Epidermal melanocyte (primary cell): Measurements from ENCODE around the gene STK17A.

Source experiments
- DNase-seq: peaks from one replicate; pipeline ENCODE4 v3.0.0; 2011; ENCODE audit warnings: low spot score; ENCODE audit not compliant: insufficient read length

The STK17A gene

DNA sequence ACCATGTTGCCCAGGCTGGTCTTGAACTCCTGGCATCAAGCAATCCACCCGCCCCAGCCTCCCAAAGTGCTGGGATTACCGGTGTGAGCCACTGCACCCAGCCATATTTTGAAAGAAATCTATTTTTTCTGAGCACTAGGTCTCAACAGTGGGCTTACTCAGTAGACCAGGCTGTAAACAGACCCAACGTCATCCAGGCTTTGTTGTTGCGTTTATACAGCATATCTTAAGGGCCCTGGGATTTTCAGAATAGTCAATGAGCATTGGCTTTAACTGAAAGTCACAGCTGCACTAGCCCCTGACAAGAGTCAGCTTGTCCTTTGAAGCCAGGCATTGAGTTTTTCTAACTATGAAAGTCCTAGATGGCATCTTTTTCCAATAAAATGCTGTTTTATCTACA is 49.8 kb downstream of the STK17A start:
- DNase-seq, result no peak

DNA sequence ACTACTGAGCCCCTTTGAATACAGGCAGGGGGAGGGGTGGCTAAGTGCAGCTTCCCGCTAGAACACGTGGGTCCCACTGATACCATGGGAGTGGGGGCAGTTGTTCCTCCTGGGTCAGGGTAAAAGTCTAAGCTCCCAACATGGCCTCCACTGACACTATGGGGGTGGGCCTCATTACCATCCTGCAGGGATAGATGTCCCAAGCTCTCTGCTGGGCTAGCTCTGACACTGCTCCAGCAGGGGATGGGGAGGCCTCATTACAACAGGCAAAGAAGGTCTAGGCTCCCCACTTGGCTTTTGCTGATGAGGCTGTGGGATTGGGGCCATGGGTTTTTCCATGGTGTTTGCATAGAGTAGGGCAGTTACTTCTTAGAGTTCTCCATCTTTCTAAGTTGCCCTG is 51.5 kb downstream of the STK17A start:
- DNase-seq, result no peak

DNA sequence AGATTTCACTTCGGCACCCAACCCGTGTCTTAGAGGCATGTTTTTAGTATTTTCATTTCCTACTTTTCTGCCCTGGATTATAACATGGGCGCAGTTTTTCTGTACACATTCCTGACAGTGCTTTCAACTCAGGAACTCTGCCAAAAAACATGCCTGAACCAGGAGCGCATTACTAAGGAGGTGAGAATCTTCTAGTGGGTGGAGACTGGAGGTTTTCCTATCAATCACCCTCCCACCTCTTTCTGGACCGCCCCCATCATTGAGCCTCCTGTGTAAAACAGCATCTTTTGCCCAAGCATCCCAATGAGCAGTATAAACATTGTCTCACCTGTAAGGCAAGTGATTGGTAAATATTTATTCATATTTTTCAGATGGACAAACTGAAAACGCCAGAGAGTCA is 53.2 kb downstream of the STK17A start:
- no peak for DNase-seq

DNA sequence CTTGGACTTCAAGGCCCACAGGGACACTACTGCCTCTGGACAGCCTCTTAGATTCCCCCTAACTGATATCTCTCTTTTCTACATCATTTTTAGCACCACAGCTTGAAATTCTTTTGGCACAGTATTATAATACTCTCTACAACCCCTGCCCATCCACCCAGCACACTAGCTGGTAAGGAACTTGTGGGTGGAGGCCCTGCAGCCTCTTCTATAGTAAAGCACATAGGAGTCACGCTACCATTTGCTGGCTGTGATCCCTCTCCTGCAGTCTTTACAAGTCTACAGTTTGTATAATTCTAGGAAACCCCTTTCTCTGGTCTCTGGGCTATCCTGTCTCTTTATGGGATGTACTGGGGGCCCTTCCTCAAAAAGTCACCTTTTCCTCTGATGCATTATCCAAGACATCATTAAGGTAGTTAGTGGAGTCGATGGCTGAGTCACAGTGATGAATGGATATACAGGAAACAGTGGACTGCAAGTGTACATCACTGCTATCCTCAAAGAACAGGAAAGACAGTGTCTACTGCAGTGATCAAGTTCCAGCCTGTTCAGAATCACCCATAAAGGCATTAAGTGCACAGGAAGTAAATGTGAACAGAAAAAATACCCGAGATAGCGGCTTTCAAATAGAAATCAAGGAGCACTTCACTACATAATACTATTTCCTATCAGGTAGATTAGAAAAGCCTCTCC is 54.4 kb downstream of the STK17A start:
- no peak for DNase-seq

DNA sequence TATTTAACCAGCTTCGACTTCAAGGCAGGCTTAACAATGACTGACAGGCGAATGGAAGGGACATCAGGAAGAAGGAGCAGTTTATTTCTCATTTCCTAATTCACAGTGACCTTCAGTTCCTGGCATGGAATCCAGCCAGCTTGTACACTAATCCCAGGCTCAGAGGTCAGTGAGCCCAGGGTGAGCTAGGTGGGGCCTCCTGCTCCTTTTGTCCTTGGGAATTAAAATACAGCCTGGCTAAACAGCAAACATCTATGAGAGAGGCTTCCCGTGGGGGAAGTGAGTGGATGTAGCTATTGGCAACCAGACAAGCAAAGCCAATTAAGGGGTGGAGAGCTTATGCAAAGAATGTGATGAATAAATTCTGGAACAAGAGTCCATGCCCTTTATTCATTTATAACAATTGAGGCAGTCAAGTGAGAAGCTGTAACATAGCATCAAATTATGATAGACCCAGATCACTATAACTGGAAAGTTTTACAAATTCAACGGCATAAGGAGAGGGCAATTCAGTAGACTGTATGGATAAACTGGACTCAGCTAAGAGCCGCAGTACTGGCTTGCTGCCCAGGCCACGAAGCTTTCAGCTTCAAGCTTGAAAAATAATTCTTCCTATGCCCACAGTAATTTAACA is 57.1 kb downstream of the STK17A start:
- no peak for DNase-seq

DNA sequence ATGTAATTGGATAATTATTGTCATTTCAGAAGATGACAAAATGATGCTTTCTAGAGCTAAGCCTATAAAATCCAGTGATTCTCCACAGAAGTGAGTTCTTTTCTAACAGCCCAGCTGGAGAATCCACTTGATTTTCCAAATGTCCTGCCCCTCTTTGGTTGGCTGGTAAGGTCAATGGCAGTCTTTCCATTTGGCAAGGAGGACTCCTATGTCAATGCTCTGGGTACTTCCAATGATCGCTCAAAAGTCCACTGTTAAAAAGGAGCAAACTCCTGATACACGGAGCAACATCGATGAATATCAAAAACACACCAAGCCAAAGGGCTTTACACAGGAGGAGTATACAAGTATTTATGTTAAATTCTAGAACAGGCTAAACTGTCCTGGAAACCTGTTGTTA is 57.8 kb downstream of the STK17A start:
- no peak for DNase-seq

DNA sequence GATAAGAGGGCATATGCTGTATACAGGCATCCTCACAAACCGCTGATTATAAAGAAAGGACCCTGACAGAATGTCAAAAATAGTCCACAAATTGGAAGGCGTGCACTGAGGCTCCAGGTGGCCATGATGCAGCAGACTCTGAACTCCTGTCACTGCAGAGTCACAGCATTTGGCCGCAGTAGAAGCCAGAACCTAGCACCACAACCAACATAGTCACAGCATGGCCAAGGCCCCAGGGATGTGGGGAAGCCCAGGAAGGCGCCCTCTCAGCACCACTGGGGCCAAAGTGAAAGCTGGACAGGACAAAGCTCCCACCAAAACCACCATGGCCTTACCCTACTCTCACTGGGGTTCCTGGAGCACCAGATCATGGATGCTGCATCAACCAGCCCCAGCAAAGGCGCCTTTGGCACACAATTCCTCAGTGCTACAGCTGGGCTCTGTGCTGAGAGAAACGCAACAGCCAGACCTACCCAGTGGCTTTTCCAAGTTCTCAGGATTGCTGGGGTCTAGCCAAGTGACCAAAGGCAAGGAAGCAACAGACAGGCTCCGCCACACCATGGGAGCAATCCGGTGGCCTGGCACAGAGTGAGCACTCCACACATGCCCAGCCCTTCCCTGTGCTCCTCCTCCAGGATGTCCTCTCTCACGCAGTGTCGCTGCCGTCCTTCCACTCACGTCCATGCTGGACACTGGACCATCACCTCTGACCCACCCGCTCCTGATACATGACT is 60.2 kb downstream of the STK17A start:
- no peak for DNase-seq

DNA sequence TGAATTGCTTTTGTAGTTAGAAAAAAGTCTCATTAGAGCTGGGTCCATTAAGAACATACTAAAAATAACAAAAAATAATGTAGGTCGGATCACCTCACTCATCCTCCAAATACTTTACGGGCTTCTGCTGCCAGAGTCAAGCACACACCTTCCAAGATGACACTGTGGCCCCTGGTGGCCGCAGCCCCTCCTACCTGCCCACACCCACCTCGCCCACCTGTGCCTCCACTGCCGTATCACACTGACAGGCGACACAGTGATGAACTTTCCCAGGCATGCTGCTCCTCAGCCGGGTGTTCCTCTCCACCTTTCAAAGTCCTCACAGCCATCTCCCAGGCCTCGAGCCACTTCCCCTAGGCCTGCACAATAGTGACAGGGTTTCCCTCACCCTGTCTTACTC is 60.9 kb downstream of the STK17A start:
- no peak for DNase-seq

DNA sequence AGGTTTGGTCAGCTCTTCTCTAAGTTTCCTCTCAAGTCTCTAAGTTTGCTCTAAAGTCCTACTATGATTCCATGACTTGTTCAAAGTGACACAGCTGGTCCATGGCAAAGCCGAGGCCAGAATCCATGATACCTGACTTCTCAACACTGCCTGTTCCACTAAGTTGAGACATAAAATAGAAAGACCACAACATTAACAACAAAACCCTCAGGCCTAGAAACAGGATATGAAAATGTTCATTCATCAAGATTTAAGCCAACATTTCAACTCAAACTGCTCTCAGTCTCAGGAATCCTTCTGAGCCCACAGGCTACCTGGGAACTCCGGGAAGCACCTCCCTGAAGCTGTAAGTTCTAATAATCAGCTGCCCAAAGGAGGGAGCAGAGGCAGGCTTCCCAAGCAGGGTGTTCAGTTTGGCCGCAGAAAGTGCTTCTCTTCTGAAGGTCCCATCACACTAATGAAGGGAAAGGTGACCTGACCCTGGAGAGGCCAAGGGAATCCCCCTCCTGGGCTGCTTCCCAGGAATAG is 62.9 kb downstream of the STK17A start:
- no peak for DNase-seq

DNA sequence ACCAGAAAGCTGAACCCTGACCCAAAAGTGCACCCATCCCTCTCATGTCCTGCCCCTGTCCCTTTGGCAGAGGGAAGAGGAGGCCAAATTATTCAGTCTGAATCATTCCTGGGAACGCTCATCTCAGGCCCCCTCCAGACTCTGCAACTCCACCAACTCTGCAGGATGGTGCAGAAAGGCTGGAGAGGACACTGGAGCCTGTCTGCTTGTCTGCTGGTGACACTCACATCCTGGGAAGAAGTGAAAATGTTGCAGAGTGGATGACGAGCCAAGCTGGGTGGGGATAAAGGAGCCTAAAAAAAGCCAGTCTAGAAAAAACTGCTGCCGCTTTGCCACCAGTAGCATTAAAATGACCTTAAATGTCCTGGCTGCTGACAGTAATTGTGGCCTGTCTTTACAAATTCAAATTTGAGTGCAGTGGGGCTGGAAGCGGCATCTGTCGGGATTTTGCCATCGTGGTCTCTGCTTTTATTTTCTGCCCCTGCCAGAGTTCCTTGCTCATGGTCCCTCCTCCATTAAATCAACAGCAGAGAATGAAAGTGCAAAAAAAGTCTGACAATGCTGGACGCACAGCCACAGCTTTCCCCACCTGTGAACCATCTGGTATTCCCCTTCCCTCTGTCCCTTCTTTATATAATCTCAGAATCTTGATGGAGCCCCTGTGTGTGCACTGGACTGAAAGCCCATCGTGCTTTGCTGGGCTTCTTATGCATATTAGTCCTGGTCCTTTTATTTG is 63.9 kb downstream of the STK17A start:
- DNase-seq, result no peak

DNA sequence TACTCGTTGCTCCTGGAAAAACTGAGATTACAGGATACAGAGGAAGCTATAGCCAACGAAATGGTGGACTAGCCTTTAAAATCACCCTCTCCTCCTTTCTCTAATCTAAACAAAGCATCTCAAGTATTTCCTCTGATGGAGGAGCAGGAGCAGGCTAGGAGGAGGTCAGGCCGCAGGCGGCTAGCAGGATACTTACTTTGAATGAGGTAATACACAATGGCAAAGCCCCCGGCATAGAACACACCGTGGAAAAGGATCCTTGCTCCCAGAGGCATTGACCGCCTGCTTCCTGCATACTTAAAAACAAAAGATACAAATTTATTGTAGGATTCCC is 64.4 kb downstream of the STK17A start:
- no peak for DNase-seq

DNA sequence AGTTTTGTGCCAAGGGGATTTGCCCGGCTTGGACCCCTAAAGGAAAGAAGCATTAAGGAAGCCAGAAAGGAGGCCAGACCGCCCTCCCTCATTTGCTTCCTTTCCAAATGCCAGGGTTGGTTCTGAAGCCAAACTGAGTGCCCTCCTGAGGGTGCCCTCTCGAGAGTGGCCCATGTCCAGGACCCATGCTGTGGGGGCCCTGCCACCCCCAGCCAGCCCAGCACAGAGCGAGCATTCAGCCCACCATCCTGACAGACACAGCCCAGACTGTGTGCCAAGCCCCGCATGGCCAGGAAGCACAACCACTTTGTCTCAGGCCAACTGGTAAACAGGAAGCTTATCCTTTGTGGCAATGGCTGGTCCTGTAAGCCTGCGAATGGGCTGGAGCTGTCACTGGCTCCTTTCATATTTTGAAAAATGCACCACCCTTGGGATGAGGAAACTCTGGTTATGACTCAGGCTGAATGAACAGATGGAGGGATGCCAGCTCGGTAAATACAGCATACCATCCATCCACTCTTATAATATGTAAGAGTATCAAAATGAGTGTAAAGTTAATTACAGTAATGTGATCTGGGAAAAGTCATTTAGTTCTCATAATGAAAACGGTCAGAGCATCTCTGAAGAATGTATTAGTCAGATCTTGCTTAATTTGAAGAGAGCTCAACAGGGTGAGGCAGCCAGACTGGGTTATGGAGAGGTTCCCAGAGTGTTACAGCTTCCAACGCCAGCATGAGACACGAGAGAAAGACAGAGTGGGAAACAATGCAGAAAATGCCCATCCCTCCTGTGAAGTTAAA is 65.0 kb downstream of the STK17A start:
- peak; percentile 59 for DNase-seq

DNA sequence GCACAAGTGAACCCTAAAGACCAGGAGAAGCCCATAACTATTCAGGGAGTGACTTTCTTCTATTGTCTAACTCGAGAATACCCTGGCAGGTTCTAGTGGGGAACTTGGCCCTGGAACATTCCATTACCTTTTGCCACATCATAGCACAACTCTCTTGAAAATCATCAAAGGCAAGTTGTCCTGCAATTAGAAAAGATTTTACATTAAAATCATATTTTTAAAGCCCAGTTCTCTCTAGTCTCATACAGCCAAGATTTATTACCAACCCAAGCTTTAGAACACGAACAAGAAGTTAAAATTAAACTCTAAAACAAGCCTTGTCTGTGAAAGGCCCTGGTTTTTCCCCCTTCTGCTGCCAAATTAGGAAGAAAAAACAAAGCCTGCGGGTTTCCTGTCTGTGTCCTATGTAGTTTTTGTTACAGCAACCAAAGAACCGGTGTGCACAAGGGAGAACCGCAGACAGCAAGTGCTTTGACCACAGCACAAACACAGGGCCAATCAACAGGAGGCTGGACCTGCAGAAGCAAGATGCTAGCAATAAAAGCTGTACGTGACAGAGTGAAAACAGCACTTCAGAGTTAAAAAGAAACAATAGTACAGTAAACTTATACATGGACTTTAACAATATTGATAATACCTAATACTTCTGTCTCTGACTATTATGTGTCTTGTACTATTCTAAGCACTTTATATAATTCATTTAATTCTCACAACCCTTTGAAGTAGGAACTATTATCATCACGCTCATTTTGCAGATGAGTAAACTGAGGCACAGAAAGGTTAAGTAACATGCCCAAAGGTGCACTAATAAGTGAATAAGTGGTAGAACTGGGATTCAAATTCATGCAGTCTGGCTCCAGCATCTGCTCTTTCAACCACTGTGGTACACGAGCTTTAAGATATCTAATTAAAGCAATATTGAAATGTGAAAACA is 65.8 kb downstream of the STK17A start:
- DNase-seq, result no peak

DNA sequence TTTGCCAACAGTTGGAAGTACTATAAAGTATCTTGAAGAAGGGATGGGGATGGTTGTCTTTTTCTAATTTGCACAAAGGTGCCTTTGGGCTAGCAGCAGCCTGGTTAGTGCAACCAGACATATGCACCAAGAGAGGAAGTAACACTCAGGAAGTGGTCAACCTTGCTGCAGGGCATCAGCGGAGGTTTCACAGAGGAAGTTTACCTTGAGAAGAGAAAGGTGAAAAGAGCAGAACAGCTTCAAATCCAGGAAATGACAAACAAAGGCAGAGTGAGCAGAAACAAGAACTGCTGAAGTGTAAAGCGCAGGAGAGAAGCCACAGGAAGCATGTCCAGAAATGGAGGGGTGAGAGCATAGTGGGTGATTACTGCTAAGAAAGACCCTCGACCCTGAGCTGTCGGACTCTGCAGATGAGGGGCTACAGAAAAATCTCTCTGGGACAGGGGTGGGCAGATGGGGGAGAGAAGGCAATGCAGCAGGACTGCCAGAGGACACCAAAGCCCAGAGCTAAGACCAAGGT is 66.9 kb downstream of the STK17A start:
- no peak for DNase-seq

DNA sequence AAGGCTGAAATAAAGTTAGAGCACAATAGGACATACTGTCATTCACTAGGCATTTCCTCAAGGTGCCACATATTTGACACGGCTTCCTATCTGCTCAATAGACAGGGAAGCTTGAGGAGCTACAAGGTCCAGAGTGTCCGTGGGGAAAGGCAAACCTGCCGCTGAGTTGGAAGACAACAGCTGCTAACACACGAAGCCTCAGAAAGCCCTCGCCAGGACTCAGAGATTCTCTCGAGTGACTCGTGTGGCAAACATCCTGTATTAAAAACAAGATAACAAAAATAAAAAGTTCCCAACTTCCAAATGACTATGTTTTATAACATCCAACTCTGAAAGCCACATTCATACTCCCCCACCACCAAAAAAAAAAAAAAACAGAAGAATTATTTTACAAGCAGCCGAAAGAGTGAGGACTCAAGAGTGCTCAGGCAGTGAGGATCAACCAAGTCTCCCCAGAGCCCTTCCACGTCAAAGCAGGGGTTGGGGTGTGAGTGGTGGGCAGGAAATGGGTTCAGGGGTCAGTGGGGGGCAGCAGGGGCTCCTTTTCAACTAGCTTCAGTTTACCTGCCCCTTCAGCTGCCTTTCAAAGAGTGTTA is 67.6 kb downstream of the STK17A start:
- DNase-seq, result no peak

DNA sequence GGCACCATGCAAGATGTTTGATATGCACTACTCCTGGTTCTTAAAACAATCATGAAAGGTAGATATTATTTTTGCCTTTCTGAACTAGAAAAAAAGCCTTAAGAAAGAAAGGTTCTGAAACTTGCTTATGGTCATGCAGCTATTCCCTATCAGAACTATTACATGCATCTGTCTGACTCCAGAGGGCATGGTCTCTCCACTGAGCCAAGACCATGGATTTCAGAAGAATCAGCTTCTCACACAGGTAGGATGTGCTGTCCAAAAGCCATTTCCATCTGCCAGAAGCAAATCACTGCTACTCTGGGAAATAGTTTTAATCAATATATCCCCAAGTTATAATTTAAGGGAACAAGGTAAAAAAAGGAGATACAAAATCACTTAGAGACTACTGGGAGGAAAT is 69.5 kb downstream of the STK17A start:
- DNase-seq, result no peak

DNA sequence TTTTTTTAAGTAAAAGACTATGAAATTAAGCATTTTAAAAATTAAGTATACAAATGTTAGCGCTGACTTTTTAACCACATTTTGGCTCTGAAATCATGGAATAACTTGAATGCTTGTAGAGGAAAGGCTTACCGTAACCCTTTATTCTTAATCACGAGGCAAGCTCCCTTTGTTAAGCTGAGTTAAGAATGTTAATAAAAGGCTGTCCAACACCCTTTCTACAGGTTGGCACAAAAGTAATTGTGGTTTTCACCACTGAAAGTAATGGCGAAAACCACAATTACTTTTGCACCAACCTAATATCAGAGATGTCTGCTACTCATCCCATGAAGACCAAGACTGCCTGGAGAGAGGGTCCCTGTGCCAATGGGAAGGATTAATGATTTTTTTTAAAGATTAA is 70.6 kb downstream of the STK17A start:
- DNase-seq, result no peak

DNA sequence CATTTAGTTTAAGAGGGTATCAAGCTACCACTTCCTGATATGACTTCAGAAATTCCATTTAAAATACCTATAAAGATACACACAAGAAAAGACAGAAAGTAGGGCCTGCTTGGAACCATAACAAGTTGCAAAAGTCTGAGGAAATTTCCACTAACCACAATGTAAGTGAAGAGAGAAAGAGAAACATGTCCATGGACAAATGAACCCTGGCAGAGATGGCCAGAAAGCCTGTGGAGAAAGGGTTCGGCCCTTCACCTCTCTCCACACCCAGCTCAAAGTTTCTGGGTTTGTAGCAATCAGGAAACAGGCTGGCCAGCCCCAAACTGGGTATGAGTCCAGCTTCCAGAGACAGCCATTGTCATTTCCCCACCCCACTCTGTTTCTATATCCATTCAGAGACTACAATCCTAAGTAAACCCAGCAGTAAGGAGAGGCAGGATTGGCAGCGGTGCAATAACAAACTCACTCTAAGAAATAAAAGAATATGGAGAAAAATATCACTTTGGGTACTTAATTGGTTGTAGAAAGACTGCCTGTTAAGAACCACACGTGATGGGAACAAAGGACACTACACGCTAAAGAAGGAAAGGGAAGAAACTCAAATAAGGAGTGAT is 71.1 kb downstream of the STK17A start:
- DNase-seq, result no peak

DNA sequence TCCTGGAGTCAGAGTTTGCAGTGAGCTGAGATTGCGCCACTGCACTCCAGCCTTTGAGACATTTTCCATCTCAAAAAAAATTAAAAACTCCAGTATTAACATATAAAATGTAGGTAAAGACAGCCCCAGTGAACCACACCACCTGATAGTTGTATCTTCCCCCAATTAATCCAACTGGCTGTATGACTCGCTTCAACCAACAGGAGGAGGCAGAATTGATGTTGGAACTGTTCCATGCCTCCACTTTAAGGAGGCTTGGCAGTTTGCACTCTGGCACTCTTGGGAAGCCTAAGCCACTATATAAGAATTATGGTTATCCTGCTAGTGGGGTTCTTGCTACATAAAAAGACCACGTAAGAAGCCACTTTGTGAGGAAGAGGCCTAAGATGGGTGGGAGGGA is 72.7 kb downstream of the STK17A start:
- no peak for DNase-seq
